Effector memory CD8-positive, alpha-beta T cell (primary cell): ENCODE data around the gene BCL11B.

Experiments used
- ATAC-seq: fragments of 150-1000 bp; cut with Tn5 transposase; replicated peaks from 2 replicates; pipeline ENCODE4 v1.10.0; 2021; ENCODE audit warnings: mild to moderate bottlenecking, moderate library complexity
- DNase-seq, 3 experiments: peaks; one replicate each; pipeline ENCODE4 v3.0.0; 2021
- H3K27ac Mint-ChIP-seq, 2 donors: one replicate each; pipeline ENCODE4 v1.8.0; 2022; ENCODE audit warnings: mild to moderate bottlenecking in 2 of 2, mixed read lengths in 2 of 2, moderate library complexity in 2 of 2
- H3K27me3 Mint-ChIP-seq, 2 donors: one replicate each; pipeline ENCODE4 v1.8.0; 2022; ENCODE audit warnings: mixed read lengths in 2 of 2
- H3K36me3 Mint-ChIP-seq: one replicate; pipeline ENCODE4 v1.8.0; 2022; ENCODE audit warnings: mild to moderate bottlenecking, moderate library complexity, mixed read lengths; ENCODE audit not compliant: insufficient read depth
- H3K4me1 Mint-ChIP-seq, 2 donors: one replicate each; pipeline ENCODE4 v1.8.0; 2022; ENCODE audit warnings: low read depth in 2 of 2, mixed read lengths in 2 of 2
- H3K4me3 Mint-ChIP-seq, 2 donors: one replicate each; pipeline ENCODE4 v1.8.0; 2022; ENCODE audit warnings: mild to moderate bottlenecking in 2 of 2, mixed read lengths in 2 of 2, moderate library complexity in 2 of 2
- H3K9me3 Mint-ChIP-seq, 2 donors: one replicate each; pipeline ENCODE4 v1.8.0; 2022; ENCODE audit warnings: mixed read lengths in 2 of 2

Gene BCL11B

DNA sequence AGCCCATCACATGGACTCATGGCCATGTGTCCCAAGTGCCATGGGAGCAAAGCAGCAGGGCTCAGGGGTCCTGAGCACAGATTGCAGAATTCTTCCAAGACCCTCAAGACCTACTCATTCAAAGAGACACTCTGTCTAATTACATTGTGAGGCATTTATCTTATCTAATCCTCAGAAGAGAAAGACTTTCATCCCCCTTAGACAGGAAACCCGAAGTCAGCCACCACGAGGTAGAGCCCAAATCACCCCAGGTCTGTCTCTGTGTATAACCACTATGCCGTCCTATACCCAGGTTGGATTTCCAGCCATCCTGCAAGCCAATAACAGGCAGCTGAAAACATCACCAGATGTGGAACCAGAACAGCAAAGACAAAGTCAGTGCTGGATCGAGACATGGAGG, 8.9 kb upstream of the BCL11B start:
- Mint-ChIP-seq H3K4me3 (peak overlapping the region; percentile 30 to 46), H3K27ac (peak overlapping the region; percentile 47 to 79), H3K9me3 (no peaks in the 10 kb centered on the region), H3K4me1 (peaks cover 30 to 33% of the 10 kb centered on the region in 2 donors), H3K27me3 (no peaks in the 10 kb centered on the region), H3K36me3 (peaks cover 15% of the 10 kb centered on the region)
- ATAC-seq, result peak; percentile 70
- no peak for DNase-seq

DNA sequence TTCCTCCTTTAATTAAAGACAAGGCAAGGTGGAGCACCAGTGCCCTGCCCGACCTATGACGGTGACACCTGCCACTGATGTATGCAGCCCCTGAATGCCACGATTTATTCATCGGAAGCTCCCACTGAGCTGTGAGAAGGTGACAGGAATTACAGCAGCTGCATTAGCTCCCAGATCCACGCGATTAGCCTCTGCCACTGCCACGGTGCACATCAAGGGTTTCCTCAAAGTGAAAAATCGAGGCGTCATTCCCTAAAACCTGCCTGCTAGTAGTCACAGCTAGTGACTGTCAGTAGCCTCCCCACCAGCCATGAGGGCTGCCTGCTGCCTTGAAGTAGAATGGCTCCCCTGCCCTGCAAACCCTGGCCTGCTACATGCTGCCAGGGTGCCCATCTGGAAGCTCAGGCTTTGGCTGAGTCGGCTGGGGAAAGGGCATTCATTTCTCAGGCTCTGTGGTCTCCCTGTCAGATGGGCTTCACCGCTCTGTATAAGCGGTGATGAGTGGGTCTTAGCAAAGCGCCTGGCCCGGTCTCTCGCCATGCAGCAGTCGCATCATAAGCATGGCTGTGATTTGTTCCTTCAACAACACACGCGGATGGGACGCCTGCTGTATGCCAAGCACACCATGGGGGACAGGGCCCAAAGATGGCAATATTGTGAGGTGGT, 8.2 kb upstream of the BCL11B start:
- Mint-ChIP-seq H3K9me3 (no peaks in the 10 kb centered on the region), H3K27me3 (no peaks in the 10 kb centered on the region), H3K4me1 (peaks cover 25 to 29% of the 10 kb centered on the region in 2 donors), H3K4me3 (no peak overlapping the region), H3K27ac (peak overlapping the region; percentile 47 to 79), H3K36me3 (peaks cover 17% of the 10 kb centered on the region)
- ATAC-seq (no peak), DNase-seq (no peak)

DNA sequence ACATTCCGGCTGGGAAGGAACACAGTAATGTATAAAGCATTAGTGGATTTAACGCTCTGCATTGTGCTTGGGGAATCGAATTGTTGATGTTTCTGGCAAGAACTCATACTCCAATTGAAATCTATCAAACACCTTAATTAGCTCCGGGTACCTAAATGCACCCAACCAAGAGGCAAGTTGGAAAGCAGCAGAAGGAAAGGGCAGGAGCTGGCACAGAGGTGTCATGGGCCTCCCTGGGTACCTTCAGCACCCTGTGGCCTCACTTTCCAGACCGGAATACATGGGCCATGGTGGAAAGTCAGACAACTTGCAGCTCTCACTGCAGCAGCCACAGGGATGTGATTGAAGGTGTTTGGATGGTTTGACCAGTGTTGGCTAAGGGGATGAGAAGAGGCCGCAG, 6.8 kb upstream of the BCL11B start:
- H3K4me1 Mint-ChIP-seq, result peaks cover 25 to 32% of the 10 kb centered on the region in 2 donors
- no peak overlapping the region for H3K27ac Mint-ChIP-seq
- ATAC-seq (no peak), DNase-seq (no peak)
- H3K36me3 Mint-ChIP-seq, result peaks cover 14% of the 10 kb centered on the region
- H3K9me3 Mint-ChIP-seq, result no peaks in the 10 kb centered on the region
- H3K27me3 Mint-ChIP-seq, result no peaks in the 10 kb centered on the region
- H3K4me3 Mint-ChIP-seq, result no peak overlapping the region

DNA sequence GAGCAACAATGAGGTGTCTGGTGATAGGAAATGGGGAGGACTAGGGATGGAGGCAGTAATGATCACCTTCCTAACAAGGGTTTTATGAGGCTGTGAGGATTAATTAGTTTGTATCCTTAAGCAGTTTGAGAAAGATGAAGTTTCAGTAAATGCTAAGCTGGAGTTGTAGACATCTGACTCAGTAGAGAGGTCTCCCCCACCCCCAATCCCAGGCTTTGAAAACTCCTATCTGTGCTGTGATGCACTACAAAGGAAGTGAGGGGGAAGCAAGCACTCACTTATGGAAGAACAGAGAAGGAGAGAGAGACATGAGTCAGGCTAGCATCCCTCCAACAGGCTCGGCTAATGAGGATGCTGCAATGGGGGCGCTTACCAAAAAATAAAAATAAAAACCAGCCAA, 5.5 kb upstream of the BCL11B start:
- H3K4me1 Mint-ChIP-seq, result peaks cover 31 to 39% of the 10 kb centered on the region in 2 donors
- ATAC-seq, result no peak
- H3K27me3 Mint-ChIP-seq, result no peaks in the 10 kb centered on the region
- peak overlapping the region in 1 of 2 donors; percentile 59 for H3K27ac Mint-ChIP-seq
- no peak for DNase-seq
- H3K4me3 Mint-ChIP-seq, result no peak overlapping the region
- peaks cover 16% of the 10 kb centered on the region for H3K36me3 Mint-ChIP-seq
- H3K9me3 Mint-ChIP-seq, result no peaks in the 10 kb centered on the region

DNA sequence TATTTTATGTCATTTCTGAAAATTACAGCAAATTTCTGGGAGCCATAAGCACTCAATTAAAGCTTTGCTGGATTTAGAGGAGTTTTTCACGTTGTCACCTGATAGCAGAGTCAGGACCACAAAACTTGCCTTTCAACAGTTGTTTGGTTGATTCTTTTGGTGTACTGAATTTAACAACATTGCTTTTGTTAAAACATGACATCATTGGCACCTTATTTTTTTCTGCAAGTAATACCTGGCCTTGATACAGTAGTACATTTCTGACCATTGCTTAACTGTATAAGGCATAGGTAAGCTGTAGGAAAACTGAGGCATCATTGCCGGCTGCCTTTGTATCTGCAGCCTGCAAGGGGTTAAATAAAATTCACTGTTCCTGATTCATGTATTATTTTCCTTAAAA, 4.5 kb upstream of the BCL11B start:
- no peak overlapping the region for H3K4me3 Mint-ChIP-seq
- H3K36me3 Mint-ChIP-seq, result peaks cover 21% of the 10 kb centered on the region
- DNase-seq (no peak), ATAC-seq (no peak)
- H3K4me1 Mint-ChIP-seq, result peaks cover 35 to 42% of the 10 kb centered on the region in 2 donors
- no peak overlapping the region for H3K27ac Mint-ChIP-seq
- H3K27me3 Mint-ChIP-seq, result no peaks in the 10 kb centered on the region
- H3K9me3 Mint-ChIP-seq, result no peaks in the 10 kb centered on the region

DNA sequence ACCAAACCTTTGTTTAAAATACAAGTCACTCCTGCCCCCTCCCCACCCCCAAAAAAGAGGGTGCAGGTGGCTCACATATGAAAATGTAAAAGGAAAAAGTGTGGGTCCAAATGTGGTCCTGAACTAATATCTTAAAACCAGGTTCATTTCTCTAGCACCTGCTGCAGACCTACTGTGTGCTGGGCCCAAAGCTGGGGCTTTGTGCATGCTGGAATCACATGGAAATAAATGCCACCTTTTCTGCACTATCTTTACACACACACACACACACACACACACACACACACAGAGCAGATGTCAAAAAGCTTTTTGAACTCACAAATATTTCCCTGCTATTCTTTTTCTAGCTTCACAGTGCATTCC, 3.2 kb upstream of the BCL11B start:
- peak overlapping the region; percentile 90 to 99 for H3K4me3 Mint-ChIP-seq
- no peaks in the 10 kb centered on the region for H3K27me3 Mint-ChIP-seq
- H3K9me3 Mint-ChIP-seq, result no peaks in the 10 kb centered on the region
- peaks cover 22 to 29% of the 10 kb centered on the region in 2 donors for H3K4me1 Mint-ChIP-seq
- ATAC-seq (no peak), DNase-seq (no peak)
- peaks cover 27% of the 10 kb centered on the region for H3K36me3 Mint-ChIP-seq
- peak overlapping the region; percentile 82 to 98 for H3K27ac Mint-ChIP-seq

DNA sequence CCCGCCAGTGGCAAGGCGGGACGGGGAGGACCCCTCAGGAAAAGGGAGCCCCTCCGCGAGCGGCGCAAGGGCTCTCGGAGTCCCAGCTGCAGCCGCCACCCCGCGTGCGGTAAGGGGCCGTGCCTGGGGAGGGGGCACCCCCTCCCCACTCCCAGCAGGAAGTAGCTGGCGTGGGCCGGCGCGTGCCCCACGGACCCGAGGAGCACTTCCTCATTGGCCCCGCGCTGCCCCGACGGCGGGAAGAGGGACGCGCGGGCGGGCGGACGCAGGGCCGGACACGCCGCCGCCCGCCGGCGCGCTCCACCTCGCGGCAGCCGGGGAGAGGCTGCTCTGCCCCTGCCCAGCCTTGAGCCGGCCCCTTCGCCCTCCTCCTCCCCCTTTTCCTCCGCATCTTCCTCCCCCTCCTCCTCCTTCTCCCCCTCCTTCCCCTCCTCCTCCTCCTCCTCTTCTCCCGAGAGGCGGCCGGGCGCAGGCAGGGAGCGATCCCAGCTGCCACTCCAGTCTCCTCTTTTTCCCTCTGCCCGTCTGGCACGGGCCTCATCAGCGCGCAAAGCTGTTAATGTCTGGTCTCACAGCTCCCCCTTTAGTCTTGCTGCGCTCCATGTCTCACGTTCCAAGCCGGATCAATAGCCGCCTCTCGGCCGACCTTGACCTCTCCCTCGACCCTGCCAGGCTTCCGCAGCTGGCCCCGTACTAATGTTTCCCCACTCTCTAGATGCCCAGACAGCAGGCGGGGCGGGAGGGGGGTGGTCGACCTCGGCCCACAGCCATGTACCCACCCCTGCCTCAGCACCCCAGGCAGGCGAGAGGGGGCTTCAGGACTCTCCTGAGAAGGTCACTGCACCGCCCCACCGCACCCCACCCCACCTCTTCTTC, 2.6 kb upstream of the BCL11B start:
- no peaks in the 10 kb centered on the region for H3K27me3 Mint-ChIP-seq
- peak overlapping the region; percentile 99 for H3K4me3 Mint-ChIP-seq
- peaks cover 20 to 28% of the 10 kb centered on the region in 2 donors for H3K4me1 Mint-ChIP-seq
- peak overlapping the region; percentile 82 to 98 for H3K27ac Mint-ChIP-seq
- DNase-seq (peak in 2 of 3 experiments; percentile 46 to 51), ATAC-seq (peak; percentile 18)
- peaks cover 33% of the 10 kb centered on the region for H3K36me3 Mint-ChIP-seq
- H3K9me3 Mint-ChIP-seq, result no peaks in the 10 kb centered on the region

DNA sequence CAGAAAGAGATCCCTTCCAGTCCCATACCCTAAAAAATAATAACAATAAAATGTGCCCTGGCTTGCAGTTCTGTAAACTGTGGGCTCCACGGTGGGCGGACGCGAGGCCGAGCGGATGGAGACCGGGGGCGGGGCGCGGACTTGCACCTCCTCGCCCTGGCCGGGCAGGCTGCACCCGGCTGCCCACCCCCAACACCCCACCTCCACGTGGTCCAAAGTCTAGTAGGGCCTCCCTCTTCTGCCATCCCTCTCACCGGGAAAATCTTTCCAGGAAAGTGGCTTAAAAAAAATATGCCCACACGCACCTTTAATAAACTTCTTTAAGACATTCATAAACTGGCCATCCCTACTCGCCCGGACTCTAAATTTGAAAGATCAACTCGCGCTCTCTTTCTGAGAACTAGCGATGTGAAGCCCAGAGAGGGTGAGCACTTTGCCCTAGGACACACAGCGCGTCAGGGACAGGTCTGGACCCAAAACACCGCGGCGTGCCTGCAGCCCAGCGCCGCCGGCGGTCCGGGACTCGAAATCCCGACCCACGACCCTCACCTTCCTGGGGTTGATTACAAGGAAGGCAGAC, 1.9 kb upstream of the BCL11B start:
- Mint-ChIP-seq H3K27ac (peak overlapping the region; percentile 82 to 98), H3K4me1 (peaks cover 20 to 33% of the 10 kb centered on the region in 2 donors), H3K9me3 (no peaks in the 10 kb centered on the region), H3K4me3 (peak overlapping the region; percentile 99), H3K36me3 (peaks cover 40% of the 10 kb centered on the region), H3K27me3 (no peaks in the 10 kb centered on the region)
- no peak for ATAC-seq
- DNase-seq, result peak in 1 of 3 experiments; percentile 18

DNA sequence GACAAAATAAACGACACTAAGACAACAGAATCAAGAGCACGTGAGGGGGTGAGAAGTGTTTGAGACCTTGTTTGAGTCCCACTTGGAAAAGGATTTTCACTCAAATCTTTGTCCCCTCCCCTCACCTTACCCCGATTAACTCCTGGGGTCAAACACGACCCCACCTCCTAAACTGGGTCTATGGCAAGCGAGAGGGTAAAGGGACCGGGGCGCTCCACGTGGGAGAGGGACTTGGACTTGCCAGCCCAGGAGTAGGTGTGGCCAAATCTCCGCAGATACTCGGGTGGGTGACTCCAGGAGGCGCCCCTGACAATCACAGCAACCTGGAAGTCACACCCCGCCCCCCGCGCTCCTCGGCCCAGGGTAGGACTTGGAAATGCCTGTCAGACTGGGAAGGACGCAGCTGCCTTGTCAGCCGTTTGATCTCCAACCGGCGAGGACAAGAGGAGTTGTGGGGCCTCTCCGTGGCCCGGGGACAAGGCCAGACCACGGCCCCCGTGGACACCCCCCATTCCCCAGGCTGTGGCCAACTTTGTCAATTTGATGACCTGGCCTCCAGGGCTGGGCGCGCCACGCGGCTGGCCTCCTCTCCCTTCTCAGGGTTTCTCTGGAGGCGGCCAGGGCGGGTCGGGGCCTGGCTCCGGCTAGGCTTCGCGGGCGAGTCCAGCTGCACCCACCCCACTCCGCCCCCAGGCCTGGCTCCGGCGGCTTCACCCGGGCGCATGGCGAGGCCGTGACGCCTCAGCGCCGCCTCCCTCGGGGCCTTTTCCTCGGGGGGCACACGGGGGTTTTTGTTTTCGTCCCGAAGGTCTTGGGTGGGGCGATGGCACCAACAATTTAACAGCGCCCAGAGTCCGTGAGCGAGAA, 1.1 kb upstream of the BCL11B start:
- ATAC-seq (no peak), DNase-seq (peak in 1 of 3 experiments; percentile 49)
- peaks cover 48% of the 10 kb centered on the region for H3K36me3 Mint-ChIP-seq
- no peaks in the 10 kb centered on the region for H3K27me3 Mint-ChIP-seq
- H3K4me1 Mint-ChIP-seq, result peaks cover 25 to 39% of the 10 kb centered on the region in 2 donors
- H3K4me3 Mint-ChIP-seq, result peak overlapping the region; percentile 99
- peak overlapping the region; percentile 98 for H3K27ac Mint-ChIP-seq
- no peaks in the 10 kb centered on the region for H3K9me3 Mint-ChIP-seq

DNA sequence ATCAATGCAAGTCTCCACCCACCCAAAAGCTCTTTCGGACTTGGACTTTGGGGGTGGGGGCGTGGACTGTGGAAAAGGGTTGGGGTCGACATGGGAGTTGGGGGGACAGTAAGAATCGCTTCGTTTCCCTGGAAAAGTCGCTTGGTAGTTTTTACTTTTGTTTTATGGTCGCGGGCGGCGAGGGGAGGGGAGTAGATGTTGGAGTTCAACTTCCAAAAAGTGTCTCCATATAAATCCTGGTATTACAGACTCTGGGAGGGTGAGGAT, 568 bp upstream of the BCL11B start:
- H3K27ac Mint-ChIP-seq, result peak overlapping the region; percentile 98
- peaks cover 28 to 44% of the 10 kb centered on the region in 2 donors for H3K4me1 Mint-ChIP-seq
- ATAC-seq (no peak), DNase-seq (no peak)
- H3K36me3 Mint-ChIP-seq, result peaks cover 53% of the 10 kb centered on the region
- no peaks in the 10 kb centered on the region for H3K9me3 Mint-ChIP-seq
- peak overlapping the region; percentile 99 for H3K4me3 Mint-ChIP-seq
- H3K27me3 Mint-ChIP-seq, result no peaks in the 10 kb centered on the region

DNA sequence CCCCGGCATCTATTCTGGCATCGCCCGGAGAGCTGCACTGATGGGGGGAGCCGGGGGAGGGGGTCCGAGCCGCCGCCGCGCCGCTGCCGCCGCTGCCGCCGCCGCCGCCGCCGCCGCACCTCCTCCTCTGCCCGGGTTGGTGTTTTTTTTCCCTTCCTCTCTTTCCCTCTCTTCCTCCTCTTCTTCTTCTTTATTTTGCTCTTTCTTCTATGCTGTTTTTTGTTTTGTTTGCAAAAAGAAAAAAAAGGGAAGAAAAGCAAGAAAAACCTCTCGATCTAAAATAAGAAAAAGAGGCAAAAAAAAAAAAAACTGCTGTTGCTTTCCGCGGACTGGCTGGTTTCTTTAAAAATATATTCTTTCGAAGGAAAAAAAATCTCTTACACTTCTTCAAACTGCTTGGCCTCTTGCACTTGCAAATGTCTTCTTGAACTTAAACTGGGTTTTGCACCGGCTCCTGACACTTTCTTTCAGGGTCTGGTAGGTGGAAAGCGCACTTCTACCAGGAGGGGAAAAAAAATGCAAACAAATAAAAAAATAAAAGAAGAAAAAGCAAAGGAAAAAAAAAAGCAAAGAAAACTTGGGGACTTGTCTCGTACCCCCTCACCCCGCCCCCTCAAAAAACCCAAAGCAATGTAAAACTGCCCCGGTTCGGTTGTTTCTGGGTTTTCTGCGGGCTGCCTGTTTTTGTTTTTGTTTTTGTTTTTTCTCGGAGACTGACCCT, 616 bp downstream of the BCL11B start:
- DNase-seq (no peak), ATAC-seq (no peak)
- peak overlapping the region; percentile 98 for H3K27ac Mint-ChIP-seq
- peaks cover 64% of the 10 kb centered on the region for H3K36me3 Mint-ChIP-seq
- peak overlapping the region; percentile 99 for H3K4me3 Mint-ChIP-seq
- no peaks in the 10 kb centered on the region for H3K9me3 Mint-ChIP-seq
- H3K27me3 Mint-ChIP-seq, result no peaks in the 10 kb centered on the region
- peaks cover 32 to 50% of the 10 kb centered on the region in 2 donors for H3K4me1 Mint-ChIP-seq

DNA sequence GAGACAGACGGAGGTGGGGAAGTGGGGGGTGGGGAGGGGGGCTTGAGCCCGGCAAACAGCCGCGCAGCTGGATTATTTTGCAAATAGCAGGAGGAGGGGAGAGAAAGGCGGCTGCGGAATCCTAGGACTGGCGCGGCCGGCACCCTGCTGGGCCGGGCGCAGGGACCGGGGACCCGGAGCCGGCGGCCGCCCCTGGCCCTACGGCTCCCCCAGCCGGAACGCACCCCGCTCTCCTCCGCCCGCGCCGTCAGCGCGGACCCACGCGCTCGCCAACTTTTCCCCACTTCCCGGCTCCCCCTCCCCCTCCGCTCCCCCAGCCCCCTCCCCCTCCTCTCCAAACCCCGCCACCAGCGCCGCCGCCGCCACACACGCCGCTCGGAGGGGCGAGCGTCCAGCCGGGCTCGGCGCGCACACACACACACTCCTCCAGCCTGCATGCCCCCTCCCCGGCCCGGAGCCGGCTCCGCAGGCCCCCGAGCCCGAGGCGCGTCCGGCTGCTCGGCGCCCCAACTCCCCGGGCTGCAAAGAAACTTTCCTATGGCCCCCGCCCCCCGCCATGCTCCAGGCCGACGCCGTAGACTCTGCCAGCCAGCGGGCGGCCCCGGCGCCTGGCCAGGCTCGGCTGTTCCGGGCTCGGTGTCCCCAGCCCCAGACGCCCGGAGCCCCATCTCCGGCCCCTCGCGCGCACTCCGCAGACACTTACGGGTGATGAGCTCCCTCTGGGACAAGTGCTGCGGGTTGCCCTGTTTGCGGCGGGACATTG, 1.4 kb downstream of the BCL11B start:
- peak overlapping the region; percentile 98 to 99 for H3K27ac Mint-ChIP-seq
- peaks cover 72% of the 10 kb centered on the region for H3K36me3 Mint-ChIP-seq
- no peaks in the 10 kb centered on the region for H3K9me3 Mint-ChIP-seq
- DNase-seq (peak in 1 of 3 experiments; percentile 41), ATAC-seq (peak; percentile 1)
- no peaks in the 10 kb centered on the region for H3K27me3 Mint-ChIP-seq
- peaks cover 38 to 58% of the 10 kb centered on the region in 2 donors for H3K4me1 Mint-ChIP-seq
- H3K4me3 Mint-ChIP-seq, result peak overlapping the region; percentile 99
